HepG2 (cell line): ENCODE results near the gene INPP5E. TPM values are rescaled to one million over a fixed set of nuclear protein-coding genes. Genes with fewer than 3 reads are reported as not detected.

ENCODE experiments used
- ATAC-seq: fragments of 200-7000 bp; cut with Tn5 transposase; 3 replicates; pipeline ENCODE4 v1.9.1; 2020; ENCODE audit warnings: mild to moderate bottlenecking, moderate library complexity
- BruUV-seq: library from RNA; stranded (reverse); fragments of 400-500 nt; replicated peaks from 2 replicates; lab custom pipeline; 2021; lab: Mats Ljungman, UMichigan
- CTCF ChIA-PET: fragments of 300-600 bp; formaldehyde crosslinking; extraction: SDS; loops from one replicate; lab custom pipeline; 2021; ENCODE audit warnings: low total read pairs, inconsistent platforms, low intra/inter-chr PET ratio; lab: Yijun Ruan, JAX
- POLR2A ChIA-PET: fragments of 350-600 bp; sonication (Branson Sonifier 250); formaldehyde crosslinking; loops from one replicate; lab custom pipeline; 2020; ENCODE audit warnings: antibody characterized with exemption, inconsistent platforms; lab: Yijun Ruan, JAX
- DNase-seq: peaks from one replicate; pipeline ENCODE4 v3.0.0-alpha.2; 2015; ENCODE audit warnings: low spot score
- FAIRE-seq: peaks from 3 replicates; lab custom pipeline; 2011; peaks lifted over from hg19 to GRCh38; lab: Jason Lieb, UNC
- H2AFZ ChIP-seq: one replicate; pipeline ENCODE4 v1.6.1; 2011; ENCODE audit warnings: low read length, inconsistent platforms
- H3K27ac ChIP-seq: fragments of 300-600 bp; 3 replicates; pipeline ENCODE4 v1.8.0; 2011; ENCODE audit warnings: mixed run types, mild to moderate bottlenecking, mixed read lengths, low read length, inconsistent platforms; ENCODE audit not compliant: insufficient read depth; ENCODE audit errors: extremely low read length
- H3K27me3 ChIP-seq, 2 experiments: fragments of 200-600 bp in 1 of 2; 2 replicates in 1 of 2; 3 replicates in 1 of 2; pipeline versions ENCODE4 v1.6.0 to v1.8.0; 2011; ENCODE audit warnings: low read length in 2 of 2, mild to moderate bottlenecking in 2 of 2, moderate library complexity in 2 of 2, inconsistent platforms in 1 of 2; ENCODE audit not compliant: insufficient read depth in 2 of 2, control insufficient read depth in 1 of 2
- H3K36me3 ChIP-seq, 2 experiments: fragments of 200-600 bp in 1 of 2; replicated peaks in 1 of 2; 2 replicates in 1 of 2; 3 replicates in 1 of 2; pipeline versions ENCODE4 v1.5.1 to v1.8.0; 2011; ENCODE audit warnings: low read length in 2 of 2, inconsistent platforms in 1 of 2; ENCODE audit not compliant: insufficient read depth in 2 of 2, control insufficient read depth in 1 of 2
- H3K4me1 ChIP-seq: 2 replicates; pipeline ENCODE4 v1.5.1; 2012; ENCODE audit warnings: low read length, inconsistent platforms; ENCODE audit not compliant: insufficient read depth
- H3K4me2 ChIP-seq: 2 replicates; pipeline ENCODE4 v1.6.0; 2011; ENCODE audit warnings: low read depth, low read length, inconsistent platforms
- H3K4me3 ChIP-seq, 3 experiments: fragments of 200-600 bp in 1 of 3; sonication (generic), shearing (Covaris generic) in 1 of 3; replicated peaks in 1 of 3; 2 replicates each; pipeline ENCODE4 v1.5.1; 2011 to 2016; ENCODE audit warnings: low read length in 3 of 3, inconsistent platforms in 2 of 3, low read depth in 2 of 3, mild to moderate bottlenecking in 2 of 3, control low read depth in 1 of 3, mixed read lengths in 1 of 3; ENCODE audit not compliant: insufficient read depth in 1 of 3
- H3K79me2 ChIP-seq: one replicate; pipeline ENCODE4 v1.6.1; 2011; ENCODE audit warnings: low read length, inconsistent platforms; ENCODE audit not compliant: insufficient read depth
- H3K9ac ChIP-seq: 2 replicates; pipeline ENCODE4 v1.6.0; 2011; ENCODE audit warnings: mild to moderate bottlenecking, low read depth, low read length, inconsistent platforms; ENCODE audit not compliant: insufficient read depth
- H3K9me3 ChIP-seq: 2 replicates; pipeline ENCODE4 v1.5.1; 2012; ENCODE audit warnings: mild to moderate bottlenecking, low read length
- H4K20me1 ChIP-seq: 2 replicates; pipeline ENCODE4 v1.6.0; 2011; ENCODE audit warnings: inconsistent platforms, mild to moderate bottlenecking, low read length, moderate library complexity; ENCODE audit not compliant: insufficient read depth
- AGO2 ChIP-seq: fragments of 200-400 bp; formaldehyde crosslinking; optimal IDR thresholded peaks from 2 replicates; pipeline ENCODE3; 2017; ENCODE audit warnings: mild to moderate bottlenecking, low read depth, low read length, moderate library complexity
- CREB3 ChIP-seq: sonication (generic); formaldehyde crosslinking; IDR thresholded peaks from 2 replicates; pipeline ENCODE4 v1.5.0; 2020; ENCODE audit warnings: missing genetic modification reagents
- CREM ChIP-seq, 2 experiments: sonication (generic) in 1 of 2; formaldehyde crosslinking in 1 of 2; IDR thresholded peaks; 2 replicates each; pipeline versions ENCODE4 v1.4.0 to v1.6.1; 2016 to 2020; ENCODE audit warnings: antibody characterized with exemption in 1 of 2, mild to moderate bottlenecking in 1 of 2, missing genetic modification reagents in 1 of 2
- DPF2 ChIP-seq: sonication (generic); formaldehyde crosslinking; IDR thresholded peaks from 2 replicates; pipeline ENCODE4 v1.4.0; 2020; ENCODE audit warnings: mild to moderate bottlenecking, low read depth, missing genetic modification reagents, borderline replicate concordance
- HNRNPUL1 ChIP-seq: fragments of 200-400 bp; formaldehyde crosslinking; IDR thresholded peaks from 2 replicates; pipeline ENCODE4 v1.6.1; 2017; ENCODE audit warnings: low read depth, mild to moderate bottlenecking, low read length, moderate library complexity
- RARG ChIP-seq: sonication (generic); formaldehyde crosslinking; IDR thresholded peaks from 2 replicates; pipeline ENCODE4 v1.4.0; 2020; ENCODE audit warnings: low read depth, mild to moderate bottlenecking, missing genetic modification reagents
- RBFOX2 ChIP-seq: fragments of 200-400 bp; formaldehyde crosslinking; IDR thresholded peaks from 2 replicates; pipeline ENCODE4 v1.6.1; 2017; ENCODE audit warnings: low read depth, mild to moderate bottlenecking, low read length
- ZBTB7A ChIP-seq: sonication (generic); formaldehyde crosslinking; IDR thresholded peaks from 2 replicates; pipeline ENCODE4 v1.8.0; 2022; ENCODE audit warnings: mild to moderate bottlenecking, missing genetic modification reagents
- ZNF264 ChIP-seq: sonication (generic); formaldehyde crosslinking; IDR thresholded peaks from 2 replicates; pipeline ENCODE4 v1.4.0; 2020; ENCODE audit warnings: missing genetic modification reagents
- ZNF503 ChIP-seq: sonication (generic); formaldehyde crosslinking; IDR thresholded peaks from 2 replicates; pipeline ENCODE4 v1.4.0; 2020; ENCODE audit warnings: missing genetic modification reagents
- ZNF607 ChIP-seq: sonication (generic); formaldehyde crosslinking; IDR thresholded peaks from 2 replicates; pipeline ENCODE4 v1.5.1; 2020; ENCODE audit warnings: missing genetic modification reagents, mild to moderate bottlenecking, borderline replicate concordance
- ZNF776 ChIP-seq: sonication (generic); formaldehyde crosslinking; IDR thresholded peaks from 2 replicates; pipeline ENCODE4 v1.4.0; 2020; ENCODE audit warnings: mild to moderate bottlenecking, missing genetic modification reagents
- WGBS: methylation state at CpG from one replicate; pipeline ENCODE4 v1.1.6; 2017; ENCODE audit warnings: low lambda C conversion rate; 5-methylcytosine and 5-hydroxymethylcytosine counted together
- in situ Hi-C: cut with HindIII; loops from 2 replicates; pipeline ENCODE4 v1.10.0; 2017; ENCODE audit warnings: low pct_unique_long_range_greater_than_20kb; ENCODE audit not compliant: extremely low pct_ligation_motif_present
- intact Hi-C: fragments of 100-400 bp; cut with micrococcal nuclease; formaldehyde crosslinking; loops from one replicate; pipeline ENCODE4 v1.10.0; 2022; ENCODE audit not compliant: unreplicated experiment
- polyA plus RNA-seq, 8 experiments: library from polyadenylated mRNA; depleted of rRNA in 3 of 8; stranded (reverse) in 7 of 8; unstranded in 1 of 8; fragments of >200 nt; fragmentation: Illumina TruSeq in 4 of 8; extraction: Trizol in 4 of 8; gene quantifications; 2 replicates each; pipeline versions ENCODE4 v1.2.1 to v1.2.3, GENCODE V29; 2011 to 2016; ENCODE audit warnings: low read depth in 4 of 8, missing spikeins in 1 of 8, mixed read lengths in 1 of 8; ENCODE audit not compliant: insufficient read depth in 1 of 8
- total RNA-seq, 5 experiments: library from RNA; depleted of rRNA; stranded (reverse); fragments of >200 nt; fragmentation: Illumina TruSeq; extraction: Trizol; gene quantifications; 2 replicates each; pipeline ENCODE4 v1.2.3, GENCODE V29; 2016; ENCODE audit warnings: low read depth in 1 of 5

The INPP5E gene
- total and polyA plus RNA-seq, 2 of the 13 experiments (the other 11 are each of a cell fraction or from before 2014, with no cell fraction given), result 5.5 TPM

DNA sequence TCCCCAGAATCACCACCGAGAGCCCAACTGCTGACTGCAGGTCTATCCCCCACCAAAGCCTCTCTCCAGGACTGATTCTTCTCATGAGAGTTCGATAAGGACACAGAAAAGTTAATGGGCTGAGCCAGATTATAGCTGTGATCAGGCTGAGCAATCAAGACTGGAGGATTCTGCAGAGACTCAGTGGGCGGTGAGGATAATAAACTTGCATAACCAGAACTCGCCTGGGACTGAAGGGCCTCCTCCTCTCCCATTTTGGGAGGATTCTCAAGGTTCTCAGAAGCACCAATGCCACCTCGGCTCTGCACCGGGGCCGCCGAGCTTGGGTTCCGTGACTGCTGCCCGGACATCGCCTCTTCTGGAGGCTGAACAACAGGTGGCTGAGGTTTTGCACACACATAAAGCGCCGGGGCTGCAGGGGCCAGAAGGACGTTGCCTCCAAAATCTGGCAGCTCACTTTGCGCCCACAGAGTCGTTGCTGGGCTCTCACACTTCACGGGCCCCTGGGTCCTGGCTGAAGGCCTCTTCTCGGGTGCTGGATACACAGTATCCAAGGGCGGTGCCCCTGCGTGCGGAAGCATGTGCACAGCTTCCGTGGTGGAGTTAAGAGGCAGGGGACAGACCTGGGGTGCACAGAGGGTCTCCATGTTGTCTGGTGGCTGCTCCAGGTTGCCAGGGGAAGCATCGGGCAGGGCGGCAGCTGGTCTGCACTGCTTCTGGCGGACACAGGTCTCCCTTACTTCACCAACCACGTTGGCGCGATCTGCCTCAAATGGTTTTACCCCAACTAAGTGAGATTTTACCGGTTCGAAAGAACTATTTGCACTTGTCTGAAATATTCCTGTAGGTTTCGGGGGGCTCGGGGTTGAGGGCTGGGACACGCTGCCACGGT lies 35.6 kb upstream of the INPP5E start:
- Histone ChIP-seq H2AFZ (no peak overlapping the region), H3K79me2 (peaks cover 24% of the 10 kb centered on the region), H4K20me1 (peaks cover 37% of the 10 kb centered on the region), H3K9ac (no peak overlapping the region), H3K9me3 (no peaks in the 10 kb centered on the region), H3K4me2 (no peak overlapping the region), H3K4me3 (no peak overlapping the region), H3K36me3 (peaks cover 38 to 92% of the 10 kb centered on the region in 2 experiments), H3K27ac (no peak overlapping the region), H3K27me3 (no peaks in the 10 kb centered on the region), H3K4me1 (peaks cover 4% of the 10 kb centered on the region; the same call in 1 of the 2 replicates)
- FAIRE-seq (no peak), ATAC-seq (no peak), DNase-seq (no peak)
- in situ Hi-C loops, result loop anchor here (5.0 kb wide), 1 partner anchor 33 kb away; no protein-coding TSS in a partner anchor
- TF ChIP-seq ZNF607 (CRISPR knock-in tag), result no peak
- TF ChIP-seq AGO2, result peak; percentile 83
- no TSS peak for BruUV-seq
- ChIA-PET POLR2A (no interaction called here), CTCF (no interaction called here)
- WGBS, result 98% methylated on average over 23 of the region's 34 CpGs
- intact Hi-C loops, result no loop called here

DNA sequence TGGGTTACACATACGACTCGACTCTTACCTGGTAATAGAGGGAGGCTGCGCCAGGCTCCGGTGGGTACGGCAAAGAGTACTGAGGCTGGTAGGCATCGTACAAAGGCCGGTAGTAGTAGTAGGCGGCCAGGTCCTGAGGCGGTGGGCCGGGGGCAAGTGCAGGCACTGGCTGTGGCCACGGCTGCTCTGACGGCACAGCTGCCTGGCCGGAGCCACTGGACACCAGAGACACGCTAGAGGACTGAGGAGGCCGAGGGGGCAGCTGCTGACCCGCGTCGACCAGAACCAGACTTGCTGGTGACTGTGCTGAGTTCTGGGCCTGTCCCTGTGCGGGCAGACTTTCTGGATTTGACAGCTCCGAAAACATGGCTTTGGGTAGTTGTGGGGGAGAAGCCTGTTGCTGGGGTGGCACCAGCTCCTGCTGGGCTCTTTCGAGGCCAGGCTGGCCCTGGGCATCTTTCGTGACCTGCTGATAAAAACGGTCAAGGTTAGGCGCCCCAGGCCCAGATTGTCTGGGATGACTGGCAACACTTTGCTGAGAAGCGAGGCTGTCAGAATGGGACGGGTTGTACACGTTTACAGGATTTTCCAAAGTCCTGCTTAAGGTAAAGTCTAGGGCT lies 34.5 kb upstream of the INPP5E start:
- ATAC-seq (no peak), FAIRE-seq (no peak), DNase-seq (no peak)
- Histone ChIP-seq H4K20me1 (peaks cover 28% of the 10 kb centered on the region), H3K4me2 (no peak overlapping the region), H3K9me3 (no peaks in the 10 kb centered on the region), H3K4me3 (no peak overlapping the region), H3K79me2 (peaks cover 15% of the 10 kb centered on the region), H3K36me3 (peaks cover 44 to 95% of the 10 kb centered on the region in 2 experiments), H3K9ac (no peak overlapping the region), H2AFZ (no peak overlapping the region), H3K27ac (no peak overlapping the region), H3K27me3 (no peaks in the 10 kb centered on the region), H3K4me1 (no peaks in the 10 kb centered on the region)
- POLR2A ChIA-PET, result no interaction called here
- WGBS, result 97% methylated on average over 24 of the region's 27 CpGs
- in situ Hi-C loops, result no loop called here
- intact Hi-C loops, result no loop called here
- BruUV-seq, result no TSS peak
- CTCF ChIA-PET, result no interaction called here
- no peak for TF ChIP-seq DPF2 (CRISPR knock-in tag)
- TF ChIP-seq RARG (CRISPR knock-in tag), result no peak
- no peak for TF ChIP-seq ZNF503 (CRISPR knock-in tag)
- TF ChIP-seq CREM (IDR thresholded peaks at IDR 0.05), result no peak
- no peak for TF ChIP-seq CREM (CRISPR knock-in tag; IDR thresholded peaks at IDR 0.05)
- TF ChIP-seq ZBTB7A (CRISPR knock-in tag), result no peak
- TF ChIP-seq CREB3 (CRISPR knock-in tag), result no peak
- TF ChIP-seq ZNF264 (CRISPR knock-in tag), result no peak
- no peak for TF ChIP-seq ZNF776 (CRISPR knock-in tag)
- no peak for TF ChIP-seq HNRNPUL1
- peak; percentile 47; the same call in 1 of the 2 replicates for TF ChIP-seq RBFOX2
